Lung microvascular endothelial cell (primary cell): ENCODE results near the gene IL1RAPL2. TPM values are rescaled to one million over a fixed set of nuclear protein-coding genes. Genes with fewer than 3 reads are reported as not detected.
"Not testable (repeated sequence)": the region's sequence is repeated elsewhere in the genome, so short reads cannot be mapped to it uniquely, and the experiment has no call there.

ENCODE experiments used
- DNase-seq, 2 donors: peaks; one replicate each; pipeline versions ENCODE4 v3.0.0 to v3.0.0-alpha.2; 2010; ENCODE audit warnings: low read depth in 2 of 2
- total RNA-seq: library from RNA; depleted of rRNA; stranded (reverse); fragments of >200 nt; gene quantifications from 2 replicates; pipeline ENCODE4 v1.2.1, GENCODE V29; 2014

IL1RAPL2 gene
- total RNA-seq, result not detected in 2 replicates

GRCh38 chrX:104565791-104566680 is at the start of gene IL1RAPL2:
TSS of gene IL1RAPL2 (plus strand) at chrX:104566199.
- DNase-seq, result peak; percentile 29 to 37

GRCh38 chrX:104522386-104522785 is 43.6 kb upstream of the IL1RAPL2 start:
- DNase-seq, result no peak

DNA sequence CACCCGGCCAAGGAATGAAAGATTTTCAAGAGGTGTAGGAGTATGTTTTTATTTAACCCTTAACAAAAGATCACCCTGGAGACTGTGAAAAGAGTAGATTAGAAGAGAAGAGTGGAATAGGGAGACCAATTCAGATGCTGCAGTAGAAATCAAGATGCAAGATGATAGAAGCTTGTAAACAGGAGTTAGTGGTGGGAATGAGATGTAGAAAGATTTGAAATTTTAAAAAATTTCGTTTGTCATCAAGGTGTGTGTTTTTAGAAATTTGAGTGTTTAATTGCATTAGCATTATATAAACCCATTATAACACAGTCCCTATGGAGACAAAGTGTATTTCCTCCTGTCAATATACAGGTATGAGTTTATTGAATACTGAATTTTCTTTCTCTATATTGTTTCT is 42.1 kb upstream of the IL1RAPL2 start:
- DNase-seq, result no peak

- DNase-seq, result no peak
Observed at GRCh38 chrX:104539081-104539480, 26.9 kb upstream of the IL1RAPL2 start.

DNA sequence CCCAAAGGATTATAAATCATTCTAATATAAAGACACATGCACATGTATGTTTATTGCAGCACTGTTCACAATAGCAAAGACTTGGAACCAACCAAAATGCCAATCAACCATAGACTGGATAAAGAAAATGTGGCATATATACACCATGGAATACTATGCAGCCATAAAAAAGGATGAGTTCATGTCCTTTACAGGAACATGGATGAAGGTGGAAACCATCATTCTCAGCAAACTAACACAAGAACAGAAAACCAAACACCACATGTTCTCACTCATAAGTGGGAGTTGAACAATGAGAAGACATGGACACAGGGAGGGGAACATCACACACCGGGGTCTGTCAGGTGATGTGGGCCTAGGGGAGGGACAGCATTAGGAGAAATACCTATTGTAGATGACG is 23.6 kb upstream of the IL1RAPL2 start:
- DNase-seq, result not testable (repeated sequence)

DNA sequence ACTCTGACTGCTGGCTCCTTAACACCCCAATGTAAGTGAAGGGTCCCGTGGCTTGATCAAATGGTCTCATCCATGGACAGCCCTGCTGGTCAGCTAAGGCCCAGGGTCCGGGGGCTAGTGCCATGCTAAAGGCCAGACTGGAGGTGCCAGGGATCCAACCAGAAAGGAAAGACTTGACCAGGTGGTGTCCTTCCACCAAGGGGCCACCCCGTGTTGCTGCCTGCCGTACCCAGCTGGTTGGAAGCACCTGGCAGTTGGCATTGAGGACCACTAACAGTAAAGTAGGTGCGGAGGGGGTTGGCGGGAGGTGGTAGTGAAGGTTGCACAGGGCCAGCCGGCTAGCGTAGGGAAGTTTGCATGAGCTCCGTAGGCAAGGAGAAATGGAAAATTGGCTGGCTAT is 1.7 kb upstream of the IL1RAPL2 start:
- DNase-seq, result no peak

DNA sequence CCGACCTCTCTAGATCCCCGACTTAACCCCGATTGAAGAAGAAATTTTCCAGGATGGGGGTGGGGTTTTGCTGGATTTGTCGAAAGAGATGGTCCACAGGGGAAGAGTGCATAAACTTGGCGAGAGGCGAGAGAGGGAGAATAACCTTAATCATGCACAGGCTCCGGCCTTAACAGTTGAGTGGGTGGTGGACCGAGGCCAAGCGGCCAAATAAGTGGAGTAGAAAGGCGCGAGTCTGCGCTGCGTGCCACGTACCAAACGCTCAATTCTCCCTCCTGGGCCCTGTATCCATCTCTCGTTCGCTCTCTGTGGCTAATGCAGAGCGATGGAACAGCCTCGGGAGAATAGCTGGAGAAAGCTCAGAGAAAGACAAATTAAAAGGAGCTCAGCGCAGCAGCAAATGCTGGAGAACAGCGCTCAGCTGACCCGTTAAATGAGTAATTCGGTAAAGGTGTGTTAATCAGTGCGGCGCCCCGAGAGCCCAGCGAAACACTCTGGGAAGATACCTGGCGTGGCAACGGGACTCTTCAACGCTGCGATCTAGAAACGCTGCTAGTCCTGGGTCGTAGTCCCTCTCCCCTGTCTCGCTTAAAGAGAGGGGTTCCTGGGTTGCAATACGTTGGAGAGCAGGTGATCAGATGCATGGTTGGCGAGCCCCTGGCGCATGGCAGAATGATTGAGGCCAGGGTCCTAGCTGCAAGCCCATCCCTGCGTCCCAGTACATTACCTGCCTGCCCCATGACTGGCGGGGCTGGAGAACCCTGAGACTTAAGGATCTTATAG is 887 bp upstream of the IL1RAPL2 start:
- DNase-seq, result no peak

GRCh38 chrX:104566681-104567501 is 892 bp downstream of the IL1RAPL2 start:
- DNase-seq, result no peak

DNA sequence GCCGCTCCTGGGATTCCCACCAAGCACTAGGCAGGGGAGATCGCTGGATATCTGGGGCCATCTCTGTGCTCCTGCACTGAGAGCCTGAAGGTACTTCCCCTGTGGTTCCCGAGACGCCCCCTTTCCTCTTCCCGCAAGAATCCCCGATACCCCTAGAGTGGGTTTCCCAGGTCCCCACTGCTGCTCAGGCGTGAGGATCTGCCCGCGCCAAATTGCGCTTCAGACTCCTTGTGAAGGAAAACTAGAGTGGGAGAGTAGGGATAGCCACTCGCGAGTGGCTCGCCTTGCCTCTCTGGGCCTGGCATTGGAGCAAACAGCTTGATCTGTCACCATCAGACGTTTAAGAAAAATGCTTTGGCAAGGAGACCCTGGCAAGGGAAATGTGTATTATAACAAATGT is 1.5 kb downstream of the IL1RAPL2 start:
- no peak for DNase-seq

GRCh38 chrX:104568304-104568915 is 2.4 kb downstream of the IL1RAPL2 start:
- no peak for DNase-seq

DNA sequence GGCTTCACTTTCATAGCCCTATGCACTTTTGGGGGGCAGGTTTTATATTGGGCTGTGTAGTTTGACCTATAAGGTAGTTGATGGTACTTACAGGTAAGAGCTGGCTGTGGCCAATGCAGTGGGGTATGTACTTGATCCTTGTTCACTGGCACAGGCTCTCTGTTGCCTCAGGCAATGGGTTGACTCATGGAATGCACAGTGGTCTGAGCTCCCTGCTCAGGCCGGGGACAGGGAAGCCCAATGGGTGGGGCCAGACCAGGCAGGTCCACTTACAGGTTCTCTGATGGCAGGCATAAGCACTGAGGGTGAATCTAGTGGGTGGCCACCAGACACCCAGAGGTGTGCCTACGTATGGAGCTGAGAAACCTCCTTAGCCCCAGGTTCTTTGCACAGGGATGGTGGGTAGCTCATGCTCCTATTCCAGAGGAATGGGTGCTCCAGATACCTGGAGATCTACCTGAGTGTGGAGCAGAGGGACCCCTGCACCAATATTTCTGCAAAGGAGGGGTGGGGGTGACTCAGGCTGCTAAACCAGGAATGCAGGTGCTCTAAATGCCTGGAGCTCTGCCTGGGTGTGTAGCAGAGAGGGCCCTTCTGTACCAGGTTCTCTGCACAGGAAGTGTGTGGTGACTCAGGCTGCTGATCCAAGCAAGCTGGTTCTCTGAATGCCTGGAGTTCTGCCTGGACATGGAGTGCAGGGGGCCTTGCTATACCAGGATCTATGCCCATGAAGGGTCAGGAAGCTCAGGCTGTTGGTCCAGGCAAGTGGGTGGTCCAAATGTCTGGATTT is 52.3 kb downstream of the IL1RAPL2 start:
- DNase-seq, result no peak

DNA sequence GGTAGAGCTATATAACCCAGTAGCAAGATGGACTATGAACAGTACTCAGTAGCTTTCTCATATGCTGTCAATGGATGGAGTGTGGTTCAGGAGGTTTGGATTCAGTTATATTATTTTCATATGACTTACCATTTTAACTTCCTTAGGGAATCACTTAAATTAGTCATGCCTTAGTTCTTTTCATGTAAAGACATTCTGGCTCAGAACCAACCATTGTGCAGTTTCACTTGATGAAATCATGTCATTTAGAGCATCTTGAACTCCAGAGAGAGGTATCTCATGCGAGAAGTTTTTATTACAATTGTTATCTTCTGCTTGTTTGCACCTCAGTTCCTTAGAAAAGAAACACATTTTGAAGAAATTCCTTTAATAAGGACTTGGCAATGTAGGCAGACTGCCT is 55.8 kb downstream of the IL1RAPL2 start:
- no peak for DNase-seq

DNA sequence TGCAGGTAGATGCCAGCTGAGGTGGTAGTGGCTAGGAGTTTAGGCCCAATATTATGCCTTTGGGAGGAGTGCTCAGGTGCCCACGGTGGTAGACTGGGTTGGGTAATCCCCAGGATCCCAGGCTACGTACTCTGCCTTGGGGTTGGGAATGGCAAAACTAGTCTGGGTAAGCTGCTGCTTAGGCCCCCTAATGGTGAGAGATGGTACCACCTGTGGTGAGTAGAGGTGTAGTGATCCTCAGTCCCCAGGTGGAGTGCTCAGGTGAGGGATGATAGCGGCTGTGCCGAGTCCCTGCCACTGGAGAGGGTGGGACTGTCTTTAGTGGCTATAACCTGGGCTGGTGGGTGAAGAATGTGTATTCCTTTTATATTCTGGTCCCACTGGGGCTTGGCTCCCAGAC is 75.2 kb downstream of the IL1RAPL2 start:
- DNase-seq, result no peak

DNA sequence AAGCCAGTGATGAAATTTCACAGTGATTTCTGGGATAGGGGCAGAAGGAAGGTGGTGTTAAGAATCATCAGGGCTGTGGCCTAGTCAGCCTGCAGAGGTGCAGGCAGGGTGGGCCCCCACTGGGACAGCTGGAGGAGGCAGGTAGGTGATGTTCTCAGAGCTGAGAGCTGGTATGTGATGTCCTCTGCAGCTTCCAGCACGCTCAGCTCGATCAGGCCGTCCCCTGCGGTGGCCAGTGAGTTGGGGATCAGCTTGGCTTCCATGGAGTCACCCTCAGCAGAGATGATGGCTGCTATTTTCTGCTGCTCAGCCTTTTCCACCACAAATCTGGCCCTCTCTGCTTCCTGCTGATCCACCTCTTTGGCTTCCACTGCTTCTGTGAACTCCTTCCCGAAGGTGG is 81.1 kb downstream of the IL1RAPL2 start:
- no peak for DNase-seq

DNA sequence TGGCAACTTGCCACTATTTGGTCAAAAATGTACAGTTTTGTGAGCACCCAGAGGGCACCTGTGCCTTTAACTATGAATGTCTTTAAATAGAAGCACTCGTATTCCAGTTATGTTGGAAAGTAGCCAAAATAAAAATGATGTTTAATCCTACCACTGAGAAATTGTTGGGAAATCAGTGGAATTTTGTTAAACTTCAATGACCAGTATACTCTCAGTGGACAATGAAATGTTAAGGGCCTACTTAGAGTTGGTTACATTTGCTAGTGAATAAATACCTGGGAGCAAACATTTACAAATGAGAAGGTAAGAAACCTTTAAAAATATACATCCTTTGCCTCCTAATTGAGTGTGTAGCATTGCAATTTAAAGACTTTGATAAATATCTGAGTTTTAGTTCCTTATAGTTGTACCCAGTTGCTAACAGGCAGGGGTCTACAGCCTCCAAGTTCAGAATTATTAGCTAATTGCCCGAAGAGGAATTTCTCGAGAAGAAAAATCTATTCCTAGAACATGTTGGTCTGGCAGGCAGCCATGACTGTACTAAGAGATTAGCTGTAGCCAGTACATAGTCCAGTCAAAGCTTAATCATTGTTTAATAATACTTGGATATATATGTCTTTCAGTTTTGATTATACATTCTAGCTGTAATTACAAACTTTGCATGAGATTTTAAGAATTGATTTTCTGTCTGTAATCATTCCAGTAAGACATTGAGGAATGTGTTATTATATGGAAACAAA is 93.2 kb downstream of the IL1RAPL2 start:
- no peak for DNase-seq

DNA sequence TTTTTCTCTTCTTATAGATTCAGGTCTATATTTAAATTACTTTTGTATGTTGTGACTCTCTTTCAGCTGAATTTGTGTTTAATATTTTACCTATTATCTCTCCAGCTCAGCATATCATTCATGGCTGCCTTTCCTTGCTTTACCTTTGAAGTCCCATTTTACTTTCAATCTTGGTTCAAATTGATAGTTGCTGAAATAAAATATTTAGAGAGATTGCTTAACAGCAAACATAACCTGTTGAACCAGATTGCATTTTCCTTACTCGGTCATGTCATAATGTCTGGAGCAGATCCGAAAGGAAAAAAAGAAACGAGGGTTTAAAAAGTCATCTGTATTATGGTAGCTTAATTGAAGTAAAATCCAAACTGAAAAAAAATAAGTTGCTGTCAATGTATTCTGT is 94.1 kb downstream of the IL1RAPL2 start:
- DNase-seq, result no peak

- DNase-seq, result no peak
Observed at GRCh38 chrX:104662694-104663093, 96.7 kb downstream of the IL1RAPL2 start.

GRCh38 chrX:104665691-104666090 is 99.7 kb downstream of the IL1RAPL2 start:
- DNase-seq, result no peak

DNA sequence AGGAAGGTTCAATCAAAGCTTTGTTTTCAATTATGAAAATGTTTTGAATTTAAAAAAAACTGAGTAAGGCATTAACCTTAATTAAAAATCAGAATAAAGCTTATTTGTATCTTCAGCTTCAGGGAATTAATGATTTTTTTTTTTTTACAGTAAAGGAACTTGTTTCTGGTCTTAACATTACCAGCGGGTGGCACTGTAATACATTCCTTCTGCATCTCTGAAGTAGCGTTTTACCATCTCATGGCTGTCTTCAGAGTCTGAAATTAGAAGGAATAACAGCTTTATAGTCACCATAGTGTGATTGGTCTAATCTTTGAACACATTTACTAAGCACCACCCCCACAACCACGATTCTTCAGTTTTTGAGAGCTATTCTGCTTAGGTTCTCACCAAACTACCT is 102.6 kb downstream of the IL1RAPL2 start:
- peak; percentile 3 to 23 for DNase-seq

- no peak for DNase-seq
Observed at GRCh38 chrX:104669063-104669462, 103.1 kb downstream of the IL1RAPL2 start.
